GM18870 (cell line): ENCODE measurements around the gene ZIC1.

Source experiments
- ATAC-seq: cut with Tn5 transposase; IDR thresholded peaks from one replicate; pipeline ENCODE4 v1.9.1; 2021; ENCODE audit warnings: moderate library complexity; ENCODE audit not compliant: unreplicated experiment

ZIC1 gene

DNA sequence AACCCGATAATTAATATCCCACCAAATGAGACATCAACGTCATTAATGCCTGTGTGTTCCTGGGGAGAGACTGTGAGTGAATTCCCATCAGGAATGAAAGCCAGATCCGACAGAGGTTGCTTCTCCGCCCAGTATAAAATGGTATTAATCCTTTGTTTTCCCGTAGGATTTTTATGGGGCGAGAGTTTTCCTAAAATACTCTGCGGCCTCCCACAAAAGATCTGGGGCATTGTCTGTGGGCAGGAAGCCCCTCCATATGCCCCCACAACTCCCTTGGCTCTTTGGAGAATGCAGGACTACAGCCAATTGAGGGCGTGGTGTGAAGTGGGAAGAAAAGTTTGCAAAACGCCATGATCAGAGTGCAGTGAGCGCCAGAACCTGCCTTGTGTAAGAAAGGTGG, 29.5 kb upstream of the ZIC1 start:
- no peak for ATAC-seq

DNA sequence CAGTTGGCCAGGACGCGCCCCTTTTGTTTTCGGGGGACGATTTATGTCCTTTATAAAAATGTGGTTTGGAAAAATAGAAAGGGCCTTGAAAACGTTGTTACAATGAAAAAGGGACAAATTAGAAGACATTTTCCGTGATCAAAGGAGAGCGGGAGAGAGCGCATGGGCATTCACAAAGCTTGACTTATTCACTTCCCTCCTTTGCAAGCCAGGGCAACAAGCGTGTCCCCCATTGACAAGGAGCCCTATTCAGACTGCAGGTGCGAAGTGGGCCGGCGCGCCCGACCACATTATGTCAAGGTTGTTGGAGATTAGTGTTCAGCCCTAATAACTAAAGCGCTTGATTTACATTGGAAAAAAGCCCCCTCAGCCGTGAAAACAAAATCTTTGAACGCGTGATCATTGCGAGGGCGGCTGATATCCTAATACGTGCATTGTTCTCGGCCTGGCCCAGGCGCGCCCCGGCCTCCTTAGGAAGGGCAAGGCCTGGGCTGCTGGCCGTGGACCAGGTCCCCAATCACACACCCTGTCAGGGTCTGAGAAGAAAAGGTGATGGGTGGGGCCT, 28.7 kb upstream of the ZIC1 start:
- no peak for ATAC-seq

DNA sequence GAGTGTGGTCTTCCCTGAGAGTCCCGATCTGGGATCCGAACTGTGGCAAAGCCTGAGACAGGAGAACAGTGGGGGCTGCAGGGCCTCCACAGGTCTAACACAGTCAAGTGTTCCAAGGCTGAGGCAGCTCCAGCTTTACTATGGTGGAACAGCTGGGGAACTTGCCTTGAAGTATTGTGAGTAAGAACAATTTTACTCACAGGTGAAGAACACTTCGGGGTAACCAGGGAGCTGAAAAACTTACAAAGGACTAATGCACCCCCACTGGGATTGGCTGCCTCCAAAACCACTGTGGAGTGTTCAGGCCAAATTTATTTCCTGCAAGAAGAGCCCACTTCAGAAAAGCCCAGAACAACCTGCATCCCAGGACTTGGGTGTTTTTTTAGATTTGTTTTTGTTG, 28.2 kb upstream of the ZIC1 start:
- no peak for ATAC-seq

DNA sequence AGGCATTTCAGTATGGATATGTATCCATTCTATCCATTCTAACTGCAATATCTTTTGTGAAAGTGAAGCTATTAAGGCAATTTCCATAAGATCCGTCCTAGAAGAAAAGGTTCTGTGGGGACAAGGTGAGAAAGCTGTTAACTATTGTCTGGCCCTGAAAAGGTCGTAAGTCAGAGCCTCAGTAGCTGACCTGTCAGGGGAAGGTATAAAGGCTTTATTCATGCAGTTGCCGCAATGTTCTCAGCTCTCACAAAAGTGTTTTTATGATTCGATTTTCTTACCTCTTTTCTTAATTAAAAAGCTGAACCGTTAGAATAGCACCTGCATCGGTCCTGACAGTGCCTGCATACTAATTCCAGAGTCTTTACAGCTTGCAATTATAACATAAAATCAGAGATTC, 27.6 kb upstream of the ZIC1 start:
- ATAC-seq, result no peak

DNA sequence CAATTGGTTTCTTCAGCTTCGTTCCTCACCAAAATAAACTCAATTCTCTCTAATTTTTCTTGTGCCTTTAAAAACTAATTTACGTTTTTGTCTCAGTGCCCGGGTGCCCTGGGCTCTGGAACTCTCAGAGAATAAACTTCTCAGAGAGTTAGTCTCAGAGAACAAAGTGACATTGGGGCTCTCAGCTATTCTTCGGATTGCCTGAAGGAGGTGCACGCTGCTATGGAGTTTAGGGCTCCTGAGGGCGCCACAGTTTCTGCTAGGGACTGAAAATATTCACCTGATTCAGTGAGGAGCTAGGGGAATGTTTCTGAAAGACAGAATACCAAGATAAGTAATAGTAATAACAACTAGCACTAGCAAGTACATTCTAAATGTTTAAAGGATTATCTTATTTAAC, 25.5 kb upstream of the ZIC1 start:
- ATAC-seq, result no peak

DNA sequence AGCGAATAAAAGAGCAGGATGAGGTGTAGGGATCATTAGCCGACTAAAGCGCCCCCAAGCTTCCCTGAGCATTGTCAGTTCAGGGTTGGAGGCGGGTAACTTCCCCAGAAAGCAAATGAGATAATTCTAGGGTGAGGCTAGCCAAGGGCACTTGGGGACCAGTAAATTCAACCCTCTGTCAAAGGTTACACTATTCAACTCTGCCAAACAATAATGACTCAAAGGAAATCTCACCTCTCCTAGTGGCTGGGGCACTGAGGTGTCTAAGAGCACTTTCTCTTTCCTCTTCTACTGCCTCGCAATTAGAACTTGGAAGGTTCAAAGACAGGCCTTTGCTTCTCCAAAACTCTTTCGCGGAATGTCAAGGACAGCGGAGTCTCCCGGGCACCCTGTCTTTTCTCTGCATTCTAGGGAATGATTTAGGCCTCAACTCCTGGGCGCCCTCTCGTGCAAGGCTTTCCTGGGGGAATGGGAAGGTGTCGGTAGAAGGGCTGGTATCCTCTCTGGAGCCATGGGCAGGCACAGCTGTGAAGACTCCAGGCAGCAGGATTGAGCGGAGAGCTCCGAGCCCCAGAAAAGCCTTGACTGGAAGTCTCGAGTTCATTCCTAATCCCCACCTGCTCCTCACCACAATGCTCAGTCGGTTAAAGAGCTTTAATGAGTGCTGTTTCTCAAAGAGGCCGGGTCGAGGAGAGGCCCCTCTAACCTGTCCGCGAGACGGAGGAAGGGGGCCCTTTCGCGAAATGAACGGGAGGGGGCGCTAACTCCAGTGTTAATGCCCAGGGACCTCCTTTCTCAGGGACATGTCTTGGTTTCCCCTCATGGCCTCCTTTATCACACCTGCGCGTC, 24.7 kb upstream of the ZIC1 start:
- no peak for ATAC-seq

DNA sequence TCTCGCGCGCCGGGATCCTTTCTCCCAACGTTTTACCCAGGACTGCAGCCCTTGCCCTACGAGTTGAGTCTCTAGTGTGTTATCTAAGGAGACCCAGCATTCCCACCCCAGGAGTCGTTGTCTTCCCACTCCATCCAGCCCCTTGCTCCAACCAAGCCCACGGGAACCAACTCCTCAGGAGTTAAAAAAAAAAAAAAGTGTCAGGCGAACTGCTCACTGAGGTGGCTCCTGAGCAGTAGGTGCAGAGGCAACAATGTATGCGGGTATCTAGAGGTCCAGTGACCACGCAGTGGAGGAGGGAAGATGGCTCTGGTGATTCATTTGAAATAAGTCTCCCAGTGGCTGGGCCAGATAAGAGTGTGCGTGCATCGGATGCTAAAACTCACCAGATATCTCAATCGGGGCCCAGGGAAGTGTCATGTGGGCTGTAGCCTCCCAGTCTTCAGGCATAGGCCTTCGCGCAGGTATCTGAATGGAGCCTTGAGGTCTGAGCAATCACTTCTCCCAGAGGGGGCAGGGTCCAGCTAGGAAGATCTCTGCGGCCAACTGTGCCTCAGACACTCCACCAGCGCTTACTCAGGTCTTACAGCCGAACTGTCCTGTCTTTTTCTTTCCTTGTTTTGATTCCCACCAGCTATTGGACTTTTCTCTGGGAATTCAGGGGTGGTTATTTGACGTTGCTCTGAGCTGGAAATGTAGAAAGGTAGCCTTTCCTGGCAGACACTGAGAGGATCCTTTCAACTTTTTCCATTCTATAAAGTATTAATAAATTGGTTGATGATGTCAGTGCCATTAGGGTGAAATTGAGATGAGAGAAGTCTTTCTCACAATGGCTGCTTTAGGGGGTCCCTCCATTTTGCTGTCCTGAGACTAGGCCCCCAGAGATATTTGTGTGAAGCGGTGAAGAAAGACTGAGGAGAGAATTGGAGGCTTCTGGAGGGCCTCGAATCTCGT, 23.8 kb upstream of the ZIC1 start:
- no peak for ATAC-seq

DNA sequence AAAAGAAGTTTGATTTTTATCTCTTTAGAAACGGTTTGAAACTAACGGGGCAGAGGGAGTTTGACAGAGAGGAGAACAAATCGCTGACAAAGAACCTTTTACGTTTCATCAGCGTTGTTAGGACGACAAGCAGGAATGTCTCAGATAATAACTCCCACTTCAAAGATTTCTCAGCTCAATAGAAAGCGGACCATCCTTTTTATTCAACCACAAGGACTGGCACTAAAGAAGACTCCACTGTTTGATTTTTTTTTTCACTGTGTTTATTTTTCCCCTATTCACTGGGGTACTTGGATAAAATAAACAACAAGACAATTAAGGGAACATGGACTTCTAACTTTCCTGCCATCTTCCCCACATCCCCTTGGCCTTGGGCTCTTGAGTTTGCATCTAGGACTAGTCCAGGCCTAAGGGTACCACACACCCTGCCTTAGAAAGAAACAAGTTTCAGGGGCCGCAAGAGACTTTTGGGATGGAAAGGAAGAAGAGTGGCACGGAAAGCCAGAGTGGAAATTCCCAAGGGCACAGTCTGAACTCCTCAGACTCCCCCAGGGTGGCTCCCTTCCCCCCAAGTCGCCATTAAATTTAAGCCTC, 21.8 kb upstream of the ZIC1 start:
- ATAC-seq, result no peak

DNA sequence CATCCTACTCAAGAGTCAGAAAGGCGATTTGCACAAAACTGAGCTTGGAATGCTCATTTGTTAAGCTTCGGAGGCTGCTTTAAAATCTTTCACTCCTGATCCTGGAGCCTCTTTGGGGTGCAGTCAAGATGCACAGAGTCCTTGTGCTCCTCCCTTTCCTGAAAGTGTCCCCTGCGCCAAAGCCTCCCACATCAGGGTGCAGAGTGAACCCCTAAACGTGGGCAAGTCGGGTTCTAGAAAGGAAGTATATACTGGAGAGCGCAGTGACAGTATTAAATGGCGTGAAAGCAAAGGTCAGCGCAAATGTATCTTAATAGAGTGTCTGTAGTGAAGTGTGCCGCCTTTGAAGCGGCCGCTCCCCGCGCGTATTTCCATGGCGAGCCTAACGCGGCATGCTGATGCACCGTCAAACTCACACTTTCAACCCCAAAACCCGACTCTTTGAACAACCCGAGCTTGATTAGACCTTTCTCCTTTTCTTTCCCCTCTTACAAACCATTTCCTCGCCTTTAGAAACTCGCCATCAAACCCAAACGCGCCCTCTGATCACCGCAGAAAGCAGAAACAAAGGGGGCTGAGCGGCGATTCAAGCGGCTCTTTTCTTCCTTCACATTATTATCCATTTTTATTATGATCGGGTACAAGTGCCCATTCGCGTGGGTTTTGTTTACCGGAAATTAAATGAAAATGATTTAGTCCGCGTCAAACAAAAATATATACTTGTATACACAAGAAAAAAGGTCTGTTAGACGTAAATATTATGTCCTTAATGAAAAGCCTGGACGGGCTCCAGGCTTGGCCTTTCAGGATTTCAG, 21.1 kb upstream of the ZIC1 start:
- ATAC-seq, result no peak

DNA sequence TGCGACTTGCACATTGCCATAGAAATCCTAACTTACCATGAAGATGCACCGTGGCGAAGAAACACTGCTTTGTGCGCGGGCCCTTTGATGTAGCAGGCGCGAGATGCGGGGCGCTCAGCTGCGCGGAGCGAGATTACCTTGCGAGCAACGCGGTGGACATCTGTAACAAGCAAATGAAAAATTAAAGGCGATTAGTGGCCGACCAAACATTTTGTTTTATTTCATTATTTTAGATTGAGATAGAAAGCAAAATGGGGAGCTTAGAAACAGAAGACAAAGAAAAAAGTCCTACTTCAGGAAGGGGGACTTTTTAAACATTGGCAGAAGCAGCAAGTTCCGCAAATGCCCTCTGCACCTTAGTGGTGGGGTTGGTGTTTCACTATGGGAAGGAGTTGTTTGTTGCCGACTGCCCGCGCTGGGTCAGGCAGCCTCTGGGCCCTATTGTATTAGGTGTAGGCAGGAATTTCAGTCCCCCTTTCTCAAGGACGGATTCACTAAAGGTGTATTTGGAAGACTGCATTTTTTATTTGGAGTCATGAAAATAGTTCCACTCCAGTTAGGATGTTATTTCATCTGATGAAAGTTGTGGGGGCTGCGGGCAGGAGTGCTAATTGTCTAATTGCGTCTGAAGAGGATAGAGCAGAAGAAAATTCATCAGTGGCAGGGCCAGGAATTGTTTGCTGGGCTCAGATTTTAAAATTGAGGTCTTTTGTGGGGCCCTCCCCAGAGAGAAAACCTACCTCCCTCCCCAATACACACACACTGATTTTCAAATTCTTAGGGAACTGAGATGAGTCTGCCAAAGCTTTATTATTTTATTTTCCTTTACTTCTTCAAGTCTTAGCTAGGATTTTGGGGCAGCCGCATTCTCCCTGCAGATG, 20.2 kb upstream of the ZIC1 start:
- no peak for ATAC-seq

DNA sequence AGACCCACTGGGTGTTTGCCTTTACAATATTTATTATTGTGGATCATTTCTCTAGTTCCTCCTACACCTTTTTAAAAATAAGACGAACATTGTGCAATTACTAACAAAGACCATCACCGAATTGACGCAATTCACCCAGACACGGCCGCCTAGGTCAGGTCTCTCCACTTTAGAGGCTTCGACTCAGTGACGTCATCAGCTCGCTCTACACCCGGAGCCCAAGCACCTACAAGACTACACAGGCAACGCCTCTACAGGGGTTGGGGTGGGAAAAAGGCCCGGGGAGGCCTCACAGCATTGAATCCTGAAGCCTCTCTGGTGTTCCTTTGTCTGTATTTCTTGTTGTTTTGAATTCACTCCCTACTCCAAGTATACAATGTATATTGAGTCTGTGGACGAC, 19.4 kb upstream of the ZIC1 start:
- no peak for ATAC-seq

DNA sequence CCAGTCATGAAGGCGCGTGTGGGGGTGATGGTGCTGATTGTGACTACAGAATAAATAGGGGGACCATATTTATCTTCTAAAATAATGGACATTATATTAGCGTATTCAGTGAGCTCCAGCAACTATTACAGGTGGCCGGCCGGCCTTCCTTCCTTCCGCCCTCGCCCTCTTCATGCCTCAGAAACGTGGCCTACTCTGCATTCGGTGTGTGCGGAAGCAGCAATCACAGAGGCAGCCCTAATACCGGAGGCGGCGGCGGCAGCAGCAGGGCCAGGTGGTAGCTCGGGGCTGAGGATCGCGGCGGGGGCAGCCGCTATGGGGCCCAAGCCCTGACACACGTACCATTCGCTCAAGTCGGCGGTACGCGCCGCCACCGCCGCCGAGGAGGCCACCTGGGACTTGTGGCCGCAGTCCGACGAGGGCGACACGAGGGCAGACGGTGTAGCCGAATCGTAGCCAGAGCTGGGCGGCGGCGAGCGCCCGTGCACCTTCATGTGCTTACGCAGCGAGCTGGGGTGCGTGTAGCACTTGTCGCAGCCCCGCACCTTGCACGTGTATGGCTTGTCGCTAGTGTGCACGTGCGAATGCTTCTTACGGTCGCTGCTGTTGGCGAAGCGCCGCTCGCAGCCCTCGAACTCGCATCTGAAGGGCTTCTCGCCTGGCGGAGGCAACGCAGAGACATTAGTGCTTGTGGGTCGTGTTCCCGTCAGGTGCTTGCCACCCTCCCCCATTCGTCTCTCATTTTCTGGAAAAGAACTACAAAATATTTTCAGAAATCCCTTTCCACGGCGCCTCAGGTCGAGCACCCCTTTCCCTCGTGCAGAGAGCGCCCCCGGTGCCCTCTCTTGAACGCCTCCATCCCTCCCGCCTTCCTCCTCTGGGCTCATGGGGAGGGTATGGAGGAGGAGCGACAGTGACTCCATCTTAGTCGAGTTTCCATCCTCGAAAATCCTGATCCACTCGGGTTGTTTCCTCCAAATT, 18.3 kb upstream of the ZIC1 start:
- ATAC-seq, result no peak

DNA sequence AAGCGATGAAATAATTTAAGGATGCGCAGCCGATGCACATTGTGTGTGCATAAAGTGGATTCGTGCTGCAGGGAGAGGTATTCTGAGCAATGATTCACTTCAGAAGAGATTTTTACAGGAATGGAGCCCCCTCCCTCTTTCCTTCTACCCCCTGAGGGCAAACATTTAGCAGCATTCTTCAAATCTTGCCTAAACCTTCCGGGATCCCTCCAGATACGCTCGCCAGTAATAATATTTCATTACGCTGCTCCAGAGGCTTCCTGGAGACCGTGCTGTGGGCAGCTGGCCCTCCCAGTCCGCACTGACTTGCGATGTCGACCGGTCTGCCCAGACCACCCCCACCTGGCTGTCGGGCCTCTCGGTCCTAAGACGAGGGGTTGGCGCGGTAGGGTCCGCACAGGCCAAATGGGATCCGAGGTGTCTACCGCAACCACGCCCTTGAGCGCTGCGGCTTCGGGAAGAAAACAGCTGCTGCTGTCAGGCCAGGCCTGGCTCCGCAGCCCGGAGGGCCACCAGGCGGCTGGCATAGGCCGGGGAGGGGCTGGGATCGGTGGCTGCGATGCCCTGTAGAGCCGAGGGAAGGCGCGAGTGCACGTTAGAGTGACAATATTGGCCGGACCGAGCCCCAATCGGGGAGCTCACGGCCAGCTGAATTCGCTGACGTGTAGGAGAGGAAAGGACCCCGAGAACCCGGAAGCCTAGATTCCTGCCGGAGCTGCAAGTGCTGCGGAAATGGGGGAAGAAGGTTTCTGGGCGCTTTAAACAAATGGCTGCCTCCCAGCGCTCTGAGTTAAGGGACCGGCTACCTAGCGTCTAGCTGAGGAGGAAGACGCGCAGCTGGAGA, 17.2 kb upstream of the ZIC1 start:
- ATAC-seq, result no peak

DNA sequence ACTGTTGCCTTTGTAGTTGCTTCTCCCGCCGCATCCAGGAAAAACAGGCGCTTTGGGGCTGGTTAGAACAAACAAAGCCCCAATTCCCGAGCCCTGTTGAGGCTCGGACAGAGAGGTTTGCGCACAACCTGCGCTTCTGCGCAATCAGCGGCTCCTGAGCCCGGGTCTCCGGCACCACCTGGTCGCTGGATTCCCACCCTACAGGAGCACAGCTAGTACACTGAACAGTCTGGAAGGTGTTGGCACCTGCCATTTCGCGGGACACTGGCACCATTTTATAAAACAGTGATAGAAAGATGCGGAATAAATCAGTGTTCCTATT, 16.6 kb upstream of the ZIC1 start:
- no peak for ATAC-seq

DNA sequence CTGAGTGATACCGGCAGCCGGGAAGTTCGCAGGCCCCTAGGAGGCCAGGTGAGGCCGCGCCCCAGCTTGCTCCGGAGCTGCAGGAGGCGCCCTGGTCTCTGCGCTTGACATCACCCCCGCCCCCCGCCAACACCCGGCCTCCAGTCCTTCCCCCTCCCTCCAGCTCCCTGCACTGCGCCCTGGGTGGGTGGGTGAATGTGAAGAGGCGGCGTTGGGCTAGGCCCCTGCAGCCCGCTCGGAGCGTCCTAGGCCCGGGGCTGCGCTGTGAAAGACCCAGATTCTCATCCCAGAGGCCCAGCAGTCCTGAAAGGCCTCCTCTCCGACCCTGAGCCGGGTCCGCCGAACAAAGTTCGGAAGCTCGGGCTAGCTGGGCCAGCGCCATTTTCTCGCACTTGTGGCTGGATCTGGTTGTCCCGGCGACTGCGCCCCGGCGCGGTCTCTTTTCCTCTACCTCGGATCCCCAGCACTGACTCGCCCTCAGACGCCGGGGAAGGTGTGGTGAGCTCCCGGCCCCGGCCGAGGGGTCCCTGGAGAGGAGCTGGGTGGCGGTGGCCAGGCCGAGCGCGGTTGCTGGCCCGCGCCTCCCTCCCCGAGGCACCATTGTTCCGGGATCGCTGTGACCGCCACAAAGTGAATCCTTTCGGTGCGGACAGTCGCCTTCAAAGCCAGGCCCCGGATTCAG, 15.8 kb upstream of the ZIC1 start:
- no peak for ATAC-seq

DNA sequence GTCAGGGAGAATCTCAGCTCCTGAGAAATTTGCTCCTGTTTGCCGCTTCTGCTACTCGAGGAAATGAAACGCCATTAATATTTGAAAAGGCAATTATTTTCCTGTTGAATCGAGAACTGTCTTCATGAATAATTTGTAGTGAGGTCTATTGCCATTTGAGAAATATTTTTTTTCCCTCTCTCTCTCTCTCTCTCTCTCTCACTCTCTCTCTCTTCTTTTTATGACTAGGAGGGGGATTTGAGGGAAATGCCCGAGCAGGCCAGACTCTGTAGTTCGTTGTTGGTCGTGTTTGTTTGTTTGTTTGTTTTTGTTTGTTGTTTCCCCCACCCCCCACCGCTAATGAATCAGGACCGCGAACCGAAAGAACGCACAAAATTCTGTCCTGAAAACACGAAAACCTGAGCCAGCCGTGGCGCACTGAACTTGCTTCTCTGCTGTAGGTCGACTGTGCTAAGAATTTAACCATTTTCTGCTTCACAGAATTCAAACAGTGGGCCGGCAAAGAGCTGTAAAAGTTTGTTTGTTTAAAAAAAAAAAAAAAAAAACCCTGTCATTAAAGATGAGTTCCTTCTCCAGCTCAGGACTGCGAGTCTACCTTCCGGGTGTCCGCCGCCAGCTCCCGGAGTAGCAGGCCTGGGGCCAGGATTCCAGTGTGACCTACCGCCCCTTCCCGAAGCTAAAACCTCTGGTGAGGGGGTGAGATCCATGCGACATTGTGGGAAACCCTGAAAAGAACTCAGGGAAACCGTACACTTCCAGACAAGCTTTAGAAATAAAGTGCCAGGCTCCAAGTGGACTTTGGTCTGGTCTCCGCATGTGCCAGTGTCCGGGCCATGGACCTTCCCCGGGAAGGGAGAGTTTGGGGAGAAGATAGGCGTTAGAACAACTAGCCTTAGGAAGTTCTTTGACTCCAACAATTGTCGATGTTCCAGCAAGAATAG, 15.0 kb upstream of the ZIC1 start:
- ATAC-seq, result no peak
